ENCODE data around the gene PKDCC. TPM values are rescaled to one million over a fixed set of nuclear protein-coding genes. Genes with fewer than 3 reads are reported as not detected.

Gene PKDCC
- total and polyA plus RNA-seq, 2 of the 13 experiments (the other 11 are each of a cell fraction or from before 2014, with no cell fraction given): 52.6 to 58.8 TPM

- TF ChIP-seq, protein P1, sequence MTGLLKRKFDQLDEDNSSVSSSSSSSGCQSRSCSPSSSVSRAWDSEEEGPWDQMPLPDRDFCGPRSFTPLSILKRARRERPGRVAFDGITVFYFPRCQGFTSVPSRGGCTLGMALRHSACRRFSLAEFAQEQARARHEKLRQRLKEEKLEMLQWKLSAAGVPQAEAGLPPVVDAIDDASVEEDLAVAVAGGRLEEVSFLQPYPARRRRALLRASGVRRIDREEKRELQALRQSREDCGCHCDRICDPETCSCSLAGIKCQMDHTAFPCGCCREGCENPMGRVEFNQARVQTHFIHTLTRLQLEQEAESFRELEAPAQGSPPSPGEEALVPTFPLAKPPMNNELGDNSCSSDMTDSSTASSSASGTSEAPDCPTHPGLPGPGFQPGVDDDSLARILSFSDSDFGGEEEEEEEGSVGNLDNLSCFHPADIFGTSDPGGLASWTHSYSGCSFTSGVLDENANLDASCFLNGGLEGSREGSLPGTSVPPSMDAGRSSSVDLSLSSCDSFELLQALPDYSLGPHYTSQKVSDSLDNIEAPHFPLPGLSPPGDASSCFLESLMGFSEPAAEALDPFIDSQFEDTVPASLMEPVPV (CRISPR knock-in tag; IDR thresholded peaks at IDR 0.05): no peak
- TF ChIP-seq HNRNPK (IDR thresholded peaks at IDR 0.05; ENCODE audit: low read depth, low read length, poor library complexity, severe bottlenecking) (no peak), AGO1 (IDR thresholded peaks at IDR 0.05; ENCODE audit: low read depth, low read length, poor library complexity, severe bottlenecking) (no peak), MAF1 (CRISPR knock-in tag; IDR thresholded peaks at IDR 0.05; ENCODE audit: borderline replicate concordance) (no peak), ATM (IDR thresholded peaks at IDR 0.05; ENCODE audit: borderline replicate concordance) (no peak), FOXP1 (IDR thresholded peaks at IDR 0.05) (no peak), FOXP1 (CRISPR knock-in tag; IDR thresholded peaks at IDR 0.05) (no peak), RFX5 (IDR thresholded peaks at IDR 0.05; ENCODE audit: low read depth, low read length) (no peak), ZNF615 (CRISPR knock-in tag; IDR thresholded peaks at IDR 0.05; ENCODE audit: borderline replicate concordance) (no peak), ETV5 (CRISPR knock-in tag; IDR thresholded peaks at IDR 0.05; ENCODE audit: borderline replicate concordance) (peak; percentile 18; the same call in 1 of the 2 replicates), ZBTB49 (CRISPR knock-in tag; IDR thresholded peaks at IDR 0.05; ENCODE audit: borderline replicate concordance) (no peak), ZNF572 (CRISPR knock-in tag; IDR thresholded peaks at IDR 0.05) (no peak), USF2 (IDR thresholded peaks at IDR 0.05; ENCODE audit: low read depth, low read length) (no peak), USF2 (CRISPR knock-in tag; IDR thresholded peaks at IDR 0.05; ENCODE audit: borderline replicate concordance) (no peak), KDM5A (IDR thresholded peaks at IDR 0.05; ENCODE audit: borderline replicate concordance, low read length) (no peak), ZNF761 (CRISPR knock-in tag; conservative IDR thresholded peaks at IDR 0.05) (no peak)
- TF ChIP-seq, protein P2, sequence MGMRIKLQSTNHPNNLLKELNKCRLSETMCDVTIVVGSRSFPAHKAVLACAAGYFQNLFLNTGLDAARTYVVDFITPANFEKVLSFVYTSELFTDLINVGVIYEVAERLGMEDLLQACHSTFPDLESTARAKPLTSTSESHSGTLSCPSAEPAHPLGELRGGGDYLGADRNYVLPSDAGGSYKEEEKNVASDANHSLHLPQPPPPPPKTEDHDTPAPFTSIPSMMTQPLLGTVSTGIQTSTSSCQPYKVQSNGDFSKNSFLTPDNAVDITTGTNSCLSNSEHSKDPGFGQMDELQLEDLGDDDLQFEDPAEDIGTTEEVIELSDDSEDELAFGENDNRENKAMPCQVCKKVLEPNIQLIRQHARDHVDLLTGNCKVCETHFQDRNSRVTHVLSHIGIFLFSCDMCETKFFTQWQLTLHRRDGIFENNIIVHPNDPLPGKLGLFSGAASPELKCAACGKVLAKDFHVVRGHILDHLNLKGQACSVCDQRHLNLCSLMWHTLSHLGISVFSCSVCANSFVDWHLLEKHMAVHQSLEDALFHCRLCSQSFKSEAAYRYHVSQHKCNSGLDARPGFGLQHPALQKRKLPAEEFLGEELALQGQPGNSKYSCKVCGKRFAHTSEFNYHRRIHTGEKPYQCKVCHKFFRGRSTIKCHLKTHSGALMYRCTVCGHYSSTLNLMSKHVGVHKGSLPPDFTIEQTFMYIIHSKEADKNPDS (CRISPR knock-in tag; IDR thresholded peaks at IDR 0.05): peak; percentile 66; the same call in 1 of the 2 replicates
These were observed 59.6 kb downstream of the PKDCC start (continued) for GRCh38 chr2:42107249-42108042.

Measured in HepG2 (cell line).